Stimulated activated CD8-positive, alpha-beta memory T cell treated with anti-CD3 and anti-CD28 coated beads, Interleukin-7, amount 100 ng/mL, for 24 hours (primary cell): ENCODE measurements around the gene SNX9.
A peak's percentile ranks its signal among the peaks of the same experiment; 100 is the strongest.

ENCODE experiments used
- DNase-seq: peaks from one replicate; pipeline ENCODE4 v3.0.0-alpha.2; 2020; ENCODE audit warnings: low read depth

The SNX9 gene

GRCh38 chr6:157981132-157981394 lies 158.0 kb downstream of the SNX9 start:
- no peak for DNase-seq

- DNase-seq = peak; percentile 46
Observed at GRCh38 chr6:157981395-157982101, 158.5 kb downstream of the SNX9 start, which contains the start of gene SYNJ2. Gene SYNJ2, plus strand, starts transcription at chr6:157981863. Its CDS starts 99 bp downstream, at chr6:157981962.

- no peak for DNase-seq
Observed at GRCh38 chr6:157982102-157982562, 159.1 kb downstream of the SNX9 start.

- no peak for DNase-seq
Observed at GRCh38 chr6:157982563-157983405, 159.7 kb downstream of the SNX9 start.

- DNase-seq = no peak
Observed at GRCh38 chr6:157983406-157984119, 160.5 kb downstream of the SNX9 start.

GRCh38 chr6:157984128-157984527 lies 161.1 kb downstream of the SNX9 start:
- no peak for DNase-seq

GRCh38 chr6:157984686-157985225 lies 161.7 kb downstream of the SNX9 start:
- no peak for DNase-seq

- DNase-seq = no peak
Observed at GRCh38 chr6:157985378-157986155, 162.5 kb downstream of the SNX9 start.

- DNase-seq = no peak
Observed at GRCh38 chr6:157987788-157988699, 165.0 kb downstream of the SNX9 start.

- no peak for DNase-seq
Observed at GRCh38 chr6:157988700-157989063, 165.6 kb downstream of the SNX9 start.

GRCh38 chr6:157989541-157990289 lies 166.7 kb downstream of the SNX9 start:
- no peak for DNase-seq

- no peak for DNase-seq
Observed at GRCh38 chr6:157990321-157991066, 167.4 kb downstream of the SNX9 start.

GRCh38 chr6:157991067-157991432 lies 168.0 kb downstream of the SNX9 start:
- DNase-seq = no peak

- DNase-seq = no peak
Observed at GRCh38 chr6:157993076-157993475, 170.0 kb downstream of the SNX9 start.

- DNase-seq = no peak
Observed at GRCh38 chr6:157994125-157994795, 171.2 kb downstream of the SNX9 start.
